Hepatocyte (in vitro differentiated cells): ENCODE measurements around the gene UCP2.

Source experiments
- CTCF ChIP-seq: fragments of 200-600 bp; sonication (generic); IDR thresholded peaks from 2 replicates; pipeline ENCODE4 v1.5.1; 2016; ENCODE audit warnings: antibody characterized with exemption, mild to moderate bottlenecking; ENCODE audit not compliant: poor library complexity
- EZH2 ChIP-seq: fragments of 200-600 bp; sonication (generic); IDR thresholded peaks from 2 replicates; pipeline ENCODE4 v1.6.1; 2016; ENCODE audit warnings: antibody characterized with exemption, mild to moderate bottlenecking, borderline replicate concordance

GRCh38 chr11:73950869-73951710 lies 31.6 kb downstream of the UCP2 start, which contains the start of gene DNAJB13:
- TF ChIP-seq EZH2: no peak
- TF ChIP-seq CTCF: no peak
